HEK293T (cell line): Measurements from ENCODE around the gene ATP11A.

Experiments used
- CTCF ChIA-PET: fragments of 350-600 bp; formaldehyde crosslinking; extraction: SDS; loops from one replicate; lab custom pipeline; 2021; ENCODE audit warnings: antibody characterized with exemption, inconsistent platforms; lab: Yijun Ruan, JAX
- POLR2A ChIA-PET: fragments of 350-600 bp; formaldehyde crosslinking; extraction: SDS; loops from one replicate; lab custom pipeline; 2020; ENCODE audit warnings: antibody characterized with exemption, inconsistent platforms; lab: Yijun Ruan, JAX
- DNase-seq: peaks from one replicate; pipeline ENCODE4 v3.0.0; 2012; ENCODE audit warnings: mixed read lengths; ENCODE audit errors: extremely low spot score
- ARNT ChIP-seq: fragments of 450-650 bp; IDR thresholded peaks from 2 replicates; pipeline ENCODE4 v1.6.1; 2017; ENCODE audit warnings: mild to moderate bottlenecking
- BHLHE40 ChIP-seq: fragments of 450-650 bp; IDR thresholded peaks from 2 replicates; pipeline ENCODE4 v1.6.1; 2016; ENCODE audit warnings: mild to moderate bottlenecking, moderate library complexity, borderline replicate concordance
- CTBP1 ChIP-seq: fragments of 450-650 bp; IDR thresholded peaks from 2 replicates; pipeline ENCODE4 v1.6.1; 2016; ENCODE audit warnings: borderline replicate concordance
- ELF4 ChIP-seq: fragments of 450-650 bp; IDR thresholded peaks from 2 replicates; pipeline ENCODE4 v1.6.1; 2017; ENCODE audit warnings: antibody characterized with exemption
- FOXA1 ChIP-seq: fragments of 450-650 bp; IDR thresholded peaks from 2 replicates; pipeline ENCODE4 v1.6.1; 2016; ENCODE audit warnings: mild to moderate bottlenecking
- FOXK2 ChIP-seq: fragments of 450-650 bp; IDR thresholded peaks from 2 replicates; pipeline ENCODE4 v1.6.1; 2016; ENCODE audit warnings: mild to moderate bottlenecking
- FOXM1 ChIP-seq: fragments of 450-650 bp; IDR thresholded peaks from 2 replicates; pipeline ENCODE4 v1.6.1; 2017; ENCODE audit warnings: mild to moderate bottlenecking, borderline replicate concordance
- HDGF ChIP-seq: fragments of 450-650 bp; IDR thresholded peaks from 2 replicates; pipeline ENCODE4 v1.6.1; 2017; ENCODE audit warnings: antibody characterized with exemption, borderline replicate concordance
- L3MBTL2 ChIP-seq: fragments of 450-650 bp; conservative IDR thresholded peaks from 2 replicates; pipeline ENCODE4 v1.6.1; 2016; ENCODE audit warnings: mild to moderate bottlenecking
- LEF1 ChIP-seq: fragments of 450-650 bp; IDR thresholded peaks from 2 replicates; pipeline ENCODE4 v1.6.1; 2017; ENCODE audit warnings: mild to moderate bottlenecking, borderline replicate concordance
- NFRKB ChIP-seq: fragments of 450-650 bp; IDR thresholded peaks from 2 replicates; pipeline ENCODE4 v1.6.1; 2016; ENCODE audit warnings: mild to moderate bottlenecking, moderate library complexity
- SP1 ChIP-seq: fragments of 450-650 bp; IDR thresholded peaks from 2 replicates; pipeline ENCODE4 v1.6.1; 2017
- SUZ12 ChIP-seq: fragments of 450-650 bp; IDR thresholded peaks from 2 replicates; pipeline ENCODE4 v1.6.1; 2016; ENCODE audit warnings: mild to moderate bottlenecking
- TARDBP ChIP-seq: fragments of 450-650 bp; IDR thresholded peaks from 2 replicates; pipeline ENCODE4 v1.6.1; 2016
- ZNF384 ChIP-seq: fragments of 450-650 bp; IDR thresholded peaks from 2 replicates; pipeline ENCODE4 v1.6.1; 2016
- TF ChIP-seq, protein P1 (sequence below): fragments of 450-650 bp; IDR thresholded peaks from 2 replicates; pipeline ENCODE4 v1.6.1; 2016

Gene ATP11A

DNA sequence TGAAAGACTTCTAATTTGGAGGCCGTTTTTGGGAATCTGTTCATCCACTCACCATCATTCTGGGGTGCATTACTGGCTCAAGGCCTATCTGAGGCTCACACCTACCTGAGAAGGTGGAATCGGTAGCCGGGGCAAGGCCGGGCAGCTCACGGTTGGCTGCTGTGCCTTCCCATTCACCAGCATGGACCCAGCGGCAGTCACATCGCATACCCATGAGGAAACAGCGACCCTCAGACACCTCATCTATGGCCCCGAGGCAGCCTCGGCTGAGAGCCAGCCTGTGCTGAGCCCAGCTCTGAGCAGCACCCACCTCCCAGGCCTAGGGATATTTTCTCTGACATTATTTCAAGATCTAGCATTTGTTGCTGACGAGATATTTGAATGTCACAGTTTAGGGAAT, 130.5 kb downstream of the ATP11A start:
- no peak for TF ChIP-seq FOXM1
- TF ChIP-seq BHLHE40: no peak
- TF ChIP-seq SP1: no peak
- no peak for TF ChIP-seq FOXA1
- CTCF ChIA-PET: no interaction called here
- DNase-seq: no peak
- POLR2A ChIA-PET: no interaction called here

DNA sequence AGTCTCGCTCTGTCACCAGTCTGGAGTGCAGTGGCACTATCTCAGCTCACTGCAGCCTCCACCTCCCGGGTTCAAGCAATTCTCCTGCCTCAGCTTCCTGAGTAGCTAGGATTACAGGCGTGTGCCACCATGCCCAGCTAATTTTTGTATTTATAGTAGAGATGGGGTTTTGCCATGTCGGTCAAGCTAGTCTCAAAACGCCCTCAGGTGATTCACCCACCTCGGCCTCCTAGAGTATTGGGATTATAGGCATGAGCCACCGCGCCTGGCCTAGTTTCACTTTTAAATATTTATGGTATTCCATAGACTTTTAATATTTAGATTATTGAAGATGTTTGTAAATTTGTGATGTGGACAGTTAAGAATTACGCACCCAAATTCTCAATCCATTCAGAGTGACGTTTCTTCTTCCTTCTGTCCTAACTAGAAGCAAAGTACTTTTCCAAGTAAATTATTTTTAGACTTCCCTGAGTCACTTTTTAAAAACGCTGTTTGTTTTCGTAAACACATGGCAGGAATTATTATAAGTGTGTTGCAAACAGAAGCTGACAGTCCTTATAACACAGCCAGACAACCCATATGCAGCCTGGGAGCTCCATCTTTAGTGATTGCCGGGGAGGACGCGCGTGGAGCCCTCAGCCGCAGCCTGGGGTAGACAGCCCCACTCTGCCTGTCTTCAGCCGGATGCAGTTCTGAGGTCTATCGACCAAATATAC, 131.7 kb downstream of the ATP11A start:
- TF ChIP-seq, protein P1, sequence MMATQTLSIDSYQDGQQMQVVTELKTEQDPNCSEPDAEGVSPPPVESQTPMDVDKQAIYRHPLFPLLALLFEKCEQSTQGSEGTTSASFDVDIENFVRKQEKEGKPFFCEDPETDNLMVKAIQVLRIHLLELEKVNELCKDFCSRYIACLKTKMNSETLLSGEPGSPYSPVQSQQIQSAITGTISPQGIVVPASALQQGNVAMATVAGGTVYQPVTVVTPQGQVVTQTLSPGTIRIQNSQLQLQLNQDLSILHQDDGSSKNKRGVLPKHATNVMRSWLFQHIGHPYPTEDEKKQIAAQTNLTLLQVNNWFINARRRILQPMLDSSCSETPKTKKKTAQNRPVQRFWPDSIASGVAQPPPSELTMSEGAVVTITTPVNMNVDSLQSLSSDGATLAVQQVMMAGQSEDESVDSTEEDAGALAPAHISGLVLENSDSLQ: no peak
- TF ChIP-seq TARDBP: no peak
- no peak for TF ChIP-seq FOXA1
- CTCF ChIA-PET: no interaction called here
- DNase-seq: no peak
- POLR2A ChIA-PET: no interaction called here

DNA sequence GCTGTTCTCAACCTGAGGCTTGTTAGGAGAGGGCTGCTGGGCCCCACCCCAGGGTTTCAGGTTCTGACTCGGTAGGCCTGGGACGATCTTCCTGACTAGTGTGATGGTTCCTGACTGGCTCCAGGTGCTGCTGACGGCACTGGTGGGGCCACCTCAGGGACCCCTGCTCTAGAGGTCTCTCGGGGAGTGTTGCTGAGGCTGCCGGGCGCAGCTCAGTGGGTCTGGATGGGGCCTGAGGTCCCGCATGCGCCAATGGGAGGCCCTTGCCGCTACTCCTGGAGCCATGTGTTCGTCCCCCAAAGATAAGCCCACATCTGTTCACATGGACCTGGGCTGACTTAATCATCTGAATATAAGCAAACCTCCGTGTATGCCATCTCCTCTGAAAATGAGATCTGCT, 133.0 kb downstream of the ATP11A start:
- ChIA-PET POLR2A (no interaction called here), CTCF (no interaction called here)
- no peak for DNase-seq
- no peak for TF ChIP-seq HDGF
- TF ChIP-seq SUZ12: no peak
- no peak for TF ChIP-seq LEF1
- no peak for TF ChIP-seq FOXM1
- no peak for TF ChIP-seq BHLHE40
- no peak for TF ChIP-seq ELF4
- no peak for TF ChIP-seq CTBP1

DNA sequence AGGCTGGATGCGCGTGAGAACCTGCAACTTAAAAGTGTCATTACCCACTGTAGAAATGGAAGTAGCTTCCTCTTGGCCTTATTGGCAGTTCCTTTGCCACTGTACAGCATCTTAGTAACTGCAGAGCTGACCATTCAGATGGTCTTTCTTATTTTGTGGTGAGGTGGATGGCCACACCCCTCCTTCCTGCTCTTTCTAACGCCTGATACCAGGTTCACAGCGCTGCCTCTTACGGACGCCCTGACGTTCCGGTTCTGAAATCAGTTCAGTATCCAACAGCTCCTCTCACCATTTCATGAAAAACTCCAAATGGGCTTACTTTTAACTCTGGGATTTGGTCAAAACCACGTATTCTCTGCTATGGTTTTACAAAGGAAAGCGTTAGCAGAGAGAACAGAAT, 134.6 kb downstream of the ATP11A start:
- no peak for DNase-seq
- ChIA-PET CTCF (no interaction called here), POLR2A (no interaction called here)
- TF ChIP-seq, protein P1: no peak
- TF ChIP-seq FOXK2 (no peak), HDGF (no peak), NFRKB (no peak), SP1 (no peak), SUZ12 (no peak), LEF1 (no peak), ELF4 (no peak), TARDBP (no peak), FOXM1 (no peak), ZNF384 (no peak), BHLHE40 (no peak), FOXA1 (no peak), L3MBTL2 (no peak)

DNA sequence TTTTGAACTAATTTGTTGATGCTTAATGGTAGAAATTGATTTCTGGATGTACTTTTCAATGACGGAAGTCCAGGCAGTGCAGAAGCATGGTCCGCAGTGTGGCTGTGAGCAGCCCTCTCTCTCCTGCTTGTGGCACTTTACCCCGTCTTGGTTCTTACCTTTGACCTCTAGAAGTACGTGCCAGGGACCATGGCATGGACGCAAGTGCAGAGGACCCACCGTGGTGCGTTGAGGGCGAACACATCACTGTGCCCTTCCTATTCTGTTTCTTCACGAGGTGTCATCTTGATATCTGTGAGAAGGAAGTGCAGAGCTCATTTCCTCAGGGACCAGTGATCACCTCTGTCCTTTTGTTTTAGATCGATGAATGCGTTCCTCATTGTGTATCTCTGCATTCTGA, 135.2 kb downstream of the ATP11A start:
- ChIA-PET POLR2A (no interaction called here), CTCF (no interaction called here)
- TF ChIP-seq SUZ12 (no peak), BHLHE40 (no peak), SP1 (no peak), HDGF (no peak), FOXK2 (no peak), ARNT (no peak), NFRKB (no peak), L3MBTL2 (no peak), CTBP1 (no peak), FOXM1 (no peak), FOXA1 (no peak), LEF1 (no peak), ZNF384 (no peak), TARDBP (no peak), ELF4 (no peak)
- TF ChIP-seq, protein P1: no peak
- DNase-seq: no peak

DNA sequence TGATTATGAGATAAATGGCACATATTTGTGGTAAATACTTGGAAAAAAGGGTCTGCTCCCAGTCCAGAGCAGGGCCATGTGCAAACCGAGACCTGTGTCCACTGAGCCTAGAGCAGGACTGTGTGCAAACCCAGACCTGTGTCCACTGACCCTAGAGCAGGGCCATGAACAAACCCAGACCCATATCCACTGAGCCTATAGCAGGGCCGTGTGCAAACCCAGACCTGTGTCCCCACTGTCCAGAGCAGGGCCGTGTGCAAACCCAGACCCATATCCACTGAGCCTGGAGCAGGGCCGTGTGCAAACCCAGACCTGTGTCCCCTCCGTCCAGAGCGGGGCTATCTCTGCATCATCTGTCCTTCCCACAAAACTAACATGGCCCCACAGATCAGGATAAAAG, 136.0 kb downstream of the ATP11A start:
- TF ChIP-seq, protein P1: no peak
- TF ChIP-seq FOXA1 (no peak), L3MBTL2 (no peak), LEF1 (no peak), ZNF384 (no peak), SP1 (no peak), FOXK2 (no peak), FOXM1 (no peak), HDGF (no peak), ARNT (no peak), SUZ12 (no peak)
- POLR2A ChIA-PET: no interaction called here
- CTCF ChIA-PET: no interaction called here
- no peak for DNase-seq
